ENCODE results near the gene RADIL. TPM values are rescaled to one million over a fixed set of nuclear protein-coding genes. Genes with fewer than 3 reads are reported as not detected.

The RADIL gene
- total RNA-seq, 1 donor from 2014 or later, result 2.4 TPM

GRCh38 chr7:4889682-4890081, 6.2 kb upstream of the RADIL start:
- no peak for TF ChIP-seq CTCF (IDR thresholded peaks at IDR 0.05; ENCODE audit: unreplicated experiment)

GRCh38 chr7:4888161-4888560, 4.6 kb upstream of the RADIL start:
- Mint-ChIP-seq H3K27me3 (ENCODE audit: unreplicated experiment) (peaks cover 6% of the 10 kb centered on the region), H3K36me3 (ENCODE audit: low read depth, unreplicated experiment) (no peaks in the 10 kb centered on the region), H3K4me3 (ENCODE audit: unreplicated experiment) (no peak overlapping the region), H3K27ac (ENCODE audit: unreplicated experiment) (no peak overlapping the region), H3K9me3 (ENCODE audit: unreplicated experiment) (no peaks in the 10 kb centered on the region), H3K4me1 (ENCODE audit: unreplicated experiment) (no peaks in the 10 kb centered on the region)
- DNase-seq (ENCODE audit: low spot score), result no peak
- TF ChIP-seq CTCF (IDR thresholded peaks at IDR 0.05; ENCODE audit: unreplicated experiment), result no peak

More at GRCh38 chr7:4889682-4890081, 6.2 kb upstream of the RADIL start:
- Mint-ChIP-seq H3K27ac (ENCODE audit: unreplicated experiment) (no peak overlapping the region), H3K4me1 (ENCODE audit: unreplicated experiment) (no peaks in the 10 kb centered on the region), H3K36me3 (ENCODE audit: low read depth, unreplicated experiment) (no peaks in the 10 kb centered on the region), H3K4me3 (ENCODE audit: unreplicated experiment) (no peak overlapping the region), H3K9me3 (ENCODE audit: unreplicated experiment) (no peaks in the 10 kb centered on the region), H3K27me3 (ENCODE audit: unreplicated experiment) (peaks cover 4% of the 10 kb centered on the region)
- DNase-seq (ENCODE audit: low spot score), result no peak

GRCh38 chr7:4886671-4887070, 3.2 kb upstream of the RADIL start:
- TF ChIP-seq CTCF (IDR thresholded peaks at IDR 0.05; ENCODE audit: unreplicated experiment), result no peak
- Mint-ChIP-seq H3K9me3 (ENCODE audit: unreplicated experiment) (no peaks in the 10 kb centered on the region), H3K4me1 (ENCODE audit: unreplicated experiment) (peaks cover 10% of the 10 kb centered on the region), H3K4me3 (ENCODE audit: unreplicated experiment) (no peak overlapping the region), H3K36me3 (ENCODE audit: low read depth, unreplicated experiment) (no peaks in the 10 kb centered on the region), H3K27ac (ENCODE audit: unreplicated experiment) (no peak overlapping the region), H3K27me3 (ENCODE audit: unreplicated experiment) (peaks cover 14% of the 10 kb centered on the region)
- DNase-seq (ENCODE audit: low spot score), result no peak

GRCh38 chr7:4885317-4885807, 1.8 kb upstream of the RADIL start:
- Mint-ChIP-seq H3K4me3 (ENCODE audit: unreplicated experiment) (no peak overlapping the region), H3K27ac (ENCODE audit: unreplicated experiment) (no peak overlapping the region), H3K27me3 (ENCODE audit: unreplicated experiment) (peaks cover 17% of the 10 kb centered on the region), H3K4me1 (ENCODE audit: unreplicated experiment) (peaks cover 10% of the 10 kb centered on the region), H3K36me3 (ENCODE audit: low read depth, unreplicated experiment) (no peaks in the 10 kb centered on the region), H3K9me3 (ENCODE audit: unreplicated experiment) (no peaks in the 10 kb centered on the region)
- DNase-seq (ENCODE audit: low spot score), result no peak
- no peak for TF ChIP-seq CTCF (IDR thresholded peaks at IDR 0.05; ENCODE audit: unreplicated experiment)

GRCh38 chr7:4884164-4884563, 648 bp upstream of the RADIL start:
- H3K9me3 Mint-ChIP-seq (ENCODE audit: unreplicated experiment), result no peaks in the 10 kb centered on the region
- H3K4me3 Mint-ChIP-seq (ENCODE audit: unreplicated experiment), result peak overlapping the region; percentile 67
- H3K4me1 Mint-ChIP-seq (ENCODE audit: unreplicated experiment), result peaks cover 10% of the 10 kb centered on the region
- TF ChIP-seq CTCF (IDR thresholded peaks at IDR 0.05; ENCODE audit: unreplicated experiment), result no peak
- H3K36me3 Mint-ChIP-seq (ENCODE audit: low read depth, unreplicated experiment), result no peaks in the 10 kb centered on the region
- H3K27me3 Mint-ChIP-seq (ENCODE audit: unreplicated experiment), result peaks cover 18% of the 10 kb centered on the region
- no peak for DNase-seq (ENCODE audit: low spot score)
- H3K27ac Mint-ChIP-seq (ENCODE audit: unreplicated experiment), result peak overlapping the region; percentile 32
